GM21367 (cell line): ENCODE data around the gene PARN.
A peak's percentile ranks its signal among the peaks of the same experiment; 100 is the strongest.
"Not testable (repeated sequence)": the region's sequence is repeated elsewhere in the genome, so short reads cannot be mapped to it uniquely, and the experiment has no call there.

Source experiments
- ATAC-seq: cut with Tn5 transposase; IDR thresholded peaks from one replicate; pipeline ENCODE4 v1.9.1; 2021; ENCODE audit not compliant: unreplicated experiment

The PARN gene

GRCh38 chr16:14405611-14406537 lies 224.2 kb downstream of the PARN start:
- ATAC-seq: peak; percentile 90

- ATAC-seq: not testable (repeated sequence)
Measured at GRCh38 chr16:14403001-14403389, 227.1 kb downstream of the PARN start.

GRCh38 chr16:14402114-14403000 lies 227.7 kb downstream of the PARN start:
- not testable (repeated sequence) for ATAC-seq

DNA sequence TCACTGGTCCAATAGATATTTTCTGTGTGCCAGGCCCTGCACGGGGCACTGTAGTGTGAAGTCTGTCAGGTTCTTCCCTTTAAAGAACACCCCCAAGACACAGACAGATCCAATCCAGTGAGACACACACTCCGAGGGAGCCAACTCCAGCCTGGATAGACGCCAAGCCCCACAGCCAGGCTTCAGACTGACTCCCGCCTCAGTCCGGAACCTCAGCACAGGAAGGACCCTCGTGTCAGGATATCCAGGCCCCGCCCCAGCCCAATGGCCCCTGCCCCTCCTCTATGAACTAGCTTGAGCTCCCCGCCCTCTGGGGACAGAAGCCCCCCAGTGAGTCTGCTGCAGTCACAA lies 228.4 kb downstream of the PARN start:
- ATAC-seq: not testable (repeated sequence)

- not testable (repeated sequence) for ATAC-seq
Measured at GRCh38 chr16:14400978-14401710, 228.9 kb downstream of the PARN start.

DNA sequence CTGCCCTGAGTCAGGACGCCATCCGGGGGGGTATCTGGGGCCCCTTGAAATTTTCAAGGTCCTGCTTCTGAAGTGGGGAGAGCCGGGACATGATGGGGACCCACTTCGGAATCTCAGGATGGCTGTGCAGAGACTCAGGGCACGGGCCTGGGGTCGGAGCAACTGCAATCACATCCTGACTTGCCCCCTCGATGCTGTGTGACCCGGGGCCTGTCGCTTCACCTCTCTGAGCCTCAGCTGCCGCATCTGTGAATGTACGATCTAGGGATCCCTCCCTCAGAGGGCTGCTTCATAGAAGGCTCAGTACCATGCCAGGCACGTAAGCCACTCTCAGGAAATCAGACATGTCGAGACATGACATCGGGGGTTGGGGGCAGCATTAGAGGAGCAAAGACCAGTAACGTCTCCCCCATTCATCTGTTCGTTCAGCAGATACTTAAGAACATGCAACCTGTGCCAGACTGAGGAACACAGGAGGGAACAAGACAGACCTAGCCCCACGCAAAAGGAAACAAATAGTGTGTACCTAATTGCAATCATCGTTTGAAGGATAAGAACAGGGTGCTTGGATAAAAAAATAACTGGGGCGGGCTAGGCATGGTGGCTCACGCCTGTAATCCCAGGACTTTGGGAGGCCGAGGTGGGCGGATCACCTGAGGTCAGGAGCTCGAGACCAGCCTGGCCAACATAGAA lies 229.6 kb downstream of the PARN start:
- no peak for ATAC-seq

DNA sequence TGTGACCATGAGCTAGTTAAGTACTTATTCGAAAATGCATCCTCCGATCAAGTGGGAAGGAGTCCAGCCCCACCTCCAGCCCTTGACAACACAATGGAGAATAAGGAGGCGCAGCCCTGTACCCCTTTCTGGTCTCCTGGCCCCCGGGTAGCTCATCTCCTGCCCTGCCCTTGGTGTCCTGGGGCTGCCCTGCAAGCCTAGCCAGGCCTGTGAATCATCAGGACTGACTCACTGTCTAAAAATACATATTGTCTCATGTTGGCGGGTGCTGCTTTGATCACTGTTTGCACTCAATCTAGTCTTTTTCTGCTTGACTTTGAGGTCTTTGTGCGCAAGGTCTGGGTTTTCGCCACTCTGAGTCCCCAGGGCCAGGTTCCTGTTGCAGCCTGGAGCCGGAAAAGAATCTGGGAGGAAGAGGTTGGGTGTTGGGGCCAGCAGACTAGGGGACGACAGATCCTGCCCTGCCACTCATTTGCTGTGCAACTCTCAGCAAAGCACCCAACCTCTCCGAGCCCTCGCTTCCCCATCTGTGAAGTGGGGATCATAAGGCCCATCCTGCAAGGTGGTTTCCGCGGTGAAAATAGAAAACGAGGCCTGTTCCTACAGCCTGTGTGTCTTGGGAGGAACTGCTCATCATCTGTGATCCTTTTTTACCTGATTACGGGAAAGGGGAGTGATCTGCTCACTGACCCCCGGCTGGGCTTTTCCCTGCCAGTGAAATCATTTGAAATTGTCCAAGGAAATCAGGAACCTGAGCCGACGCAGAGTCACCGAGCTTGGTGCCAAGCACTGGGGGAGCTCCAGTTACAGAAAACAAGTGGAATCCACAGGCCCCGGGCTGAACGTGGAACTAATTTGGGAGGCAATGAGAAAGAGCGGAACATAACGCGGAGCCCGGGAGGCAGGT lies 230.4 kb downstream of the PARN start:
- ATAC-seq: no peak

DNA sequence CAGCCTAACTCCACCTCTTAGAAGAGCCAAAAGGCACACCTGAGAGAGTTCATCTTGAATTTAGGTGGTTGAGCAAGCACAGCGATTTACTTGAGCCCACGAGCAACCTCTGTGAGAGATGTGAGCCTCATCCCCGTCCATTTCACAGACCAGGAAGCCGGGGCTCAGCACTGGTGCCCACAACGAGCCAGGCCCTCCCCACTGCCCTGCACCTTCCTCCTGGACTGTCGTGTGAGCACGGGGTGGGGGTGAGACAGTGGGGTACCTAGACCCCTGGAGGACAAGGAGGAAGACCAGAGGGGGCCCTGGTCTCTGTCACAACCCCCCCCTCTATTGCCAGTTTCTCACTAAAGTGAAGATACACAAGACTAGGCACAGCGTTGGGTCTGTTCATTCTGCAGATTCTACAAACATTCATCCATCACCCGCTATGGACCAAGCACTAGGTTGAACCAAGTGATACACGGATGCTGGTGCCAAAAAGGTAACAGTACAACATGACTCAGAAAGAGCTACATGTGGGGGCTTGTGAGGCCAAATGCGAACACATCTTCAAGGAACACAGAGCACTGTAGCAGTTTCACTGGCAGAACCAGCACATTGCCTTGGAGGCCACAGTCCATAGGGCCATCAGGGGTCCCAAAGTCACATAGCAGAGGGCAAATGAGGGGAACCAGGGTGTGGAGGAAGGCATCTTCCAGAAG lies 231.9 kb downstream of the PARN start:
- no peak for ATAC-seq

- not testable (repeated sequence) for ATAC-seq
Measured at GRCh38 chr16:14395710-14396304, 234.3 kb downstream of the PARN start.

- no peak for ATAC-seq
Measured at GRCh38 chr16:14394834-14395233, 235.2 kb downstream of the PARN start.

GRCh38 chr16:14392960-14393359 lies 237.1 kb downstream of the PARN start:
- ATAC-seq: no peak

DNA sequence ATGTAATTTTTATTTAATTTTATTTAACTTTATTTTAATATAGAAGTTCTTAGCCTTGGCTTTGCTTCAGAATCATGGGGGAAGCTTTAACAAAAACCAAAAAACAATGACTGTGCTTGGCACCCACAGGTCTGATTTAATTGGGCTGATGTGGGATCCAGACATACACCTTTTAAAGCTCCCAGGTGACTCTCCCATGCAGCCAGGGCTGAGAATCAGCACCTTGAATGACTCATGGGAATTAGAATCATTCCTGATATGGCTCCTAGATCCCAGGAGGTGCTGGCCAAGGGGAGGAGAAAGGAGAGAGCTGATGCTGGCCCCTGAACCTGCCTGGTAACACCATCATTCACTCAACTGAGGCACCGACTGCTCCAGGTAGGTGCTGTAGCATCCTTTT lies 240.7 kb downstream of the PARN start:
- no peak for ATAC-seq

DNA sequence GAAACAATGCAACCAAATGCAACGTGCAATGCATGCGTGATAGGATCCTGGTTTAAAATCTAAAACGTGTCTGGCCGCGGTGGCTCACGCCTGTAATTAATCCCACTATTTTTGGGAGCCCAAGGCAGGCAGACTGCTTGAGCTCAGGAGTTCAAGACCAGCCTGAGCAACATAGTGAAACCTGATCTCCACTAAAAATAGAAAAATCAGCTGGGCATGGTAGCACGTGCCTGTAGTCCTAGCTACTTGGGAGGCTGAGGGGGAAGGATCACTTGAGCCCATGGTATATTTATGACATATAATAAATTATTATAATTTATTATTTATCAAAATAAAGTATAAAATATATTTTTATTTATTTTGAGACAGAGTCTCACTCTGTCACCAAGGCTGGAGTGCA lies 241.8 kb downstream of the PARN start:
- no peak for ATAC-seq

- ATAC-seq: no peak
Measured at GRCh38 chr16:14386115-14386514, 243.9 kb downstream of the PARN start.
